Activated T-helper 1 cell treated with anti-CD3 and anti-CD28 coated beads, Interleukin-12 subunit alpha, Interleukin-12 subunit beta, Interleukin-2, Interleukin-4 antibody, amounts not matched to agents 30 ng/mL and 10 ng/mL and 1 ng/mL, durations not matched to agents 14 hours and 24 hours and 36 hours (primary cell): Measurements from ENCODE around the gene RTKN2. TPM values are rescaled to one million over a fixed set of nuclear protein-coding genes. Genes with fewer than 3 reads are reported as not detected.

Source experiments
- DNase-seq: peaks from one replicate; pipeline ENCODE4 v3.0.0; 2021; ENCODE audit warnings: low spot score
- H3K27ac Mint-ChIP-seq: one replicate; pipeline ENCODE4 v1.8.0; 2021; ENCODE audit warnings: mild to moderate bottlenecking, mixed read lengths
- H3K27me3 Mint-ChIP-seq: one replicate; pipeline ENCODE4 v1.8.0; 2022; ENCODE audit warnings: mild to moderate bottlenecking, moderate library complexity, mixed read lengths; ENCODE audit not compliant: insufficient read depth
- H3K36me3 Mint-ChIP-seq: one replicate; pipeline ENCODE4 v1.8.0; 2021; ENCODE audit warnings: low read depth, mixed read lengths
- H3K4me1 Mint-ChIP-seq: one replicate; pipeline ENCODE4 v1.8.0; 2021; ENCODE audit warnings: low read depth, mixed read lengths
- H3K4me3 Mint-ChIP-seq: one replicate; pipeline ENCODE4 v1.8.0; 2021; ENCODE audit warnings: mild to moderate bottlenecking, moderate library complexity, mixed read lengths
- H3K9me3 Mint-ChIP-seq: one replicate; pipeline ENCODE4 v1.8.0; 2021; ENCODE audit warnings: mixed read lengths
- intact Hi-C: fragments of 100-400 bp; cut with micrococcal nuclease; formaldehyde crosslinking; loops from one replicate; pipeline ENCODE4 v1.15.1; 2024
- total RNA-seq: library from RNA; stranded (reverse); gene quantifications from 2 replicates; pipeline ENCODE4 v1.2.3, GENCODE V29; 2022

The RTKN2 gene
- total RNA-seq, 1 donor from 2014 or later, result 3.0 TPM

DNA sequence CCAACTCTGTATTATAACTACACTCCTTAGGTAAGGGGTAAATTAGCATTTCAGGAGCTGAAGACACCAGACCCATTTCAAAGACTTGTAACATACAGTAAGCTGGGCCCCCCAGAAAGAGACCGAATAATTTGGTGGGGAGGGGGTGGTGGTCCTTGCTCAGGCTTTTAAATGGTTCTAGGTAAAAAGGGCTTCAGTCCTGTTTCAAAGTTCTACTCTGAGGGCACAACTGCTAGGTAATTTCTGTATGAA, 73.0 kb downstream of the RTKN2 start:
- intact Hi-C loops, result no loop called here
- no peak overlapping the region for H3K4me3 Mint-ChIP-seq
- no peak overlapping the region for H3K27ac Mint-ChIP-seq

GRCh38 chr10:62194924-62195674, 73.5 kb downstream of the RTKN2 start:
- peaks cover 14% of the 10 kb centered on the region for H3K36me3 Mint-ChIP-seq
- H3K27ac Mint-ChIP-seq, result no peak overlapping the region
- no peaks in the 10 kb centered on the region for H3K9me3 Mint-ChIP-seq
- H3K27me3 Mint-ChIP-seq, result no peaks in the 10 kb centered on the region
- no peak for DNase-seq
- no peak overlapping the region for H3K4me3 Mint-ChIP-seq
- intact Hi-C loops, result no loop called here
- peaks cover 30% of the 10 kb centered on the region for H3K4me1 Mint-ChIP-seq

More for the DNA sequence above, 73.0 kb downstream of the RTKN2 start:
- H3K27me3 Mint-ChIP-seq, result no peaks in the 10 kb centered on the region
- no peaks in the 10 kb centered on the region for H3K9me3 Mint-ChIP-seq
- peaks cover 30% of the 10 kb centered on the region for H3K4me1 Mint-ChIP-seq
- no peak for DNase-seq
- H3K36me3 Mint-ChIP-seq, result peaks cover 14% of the 10 kb centered on the region

DNA sequence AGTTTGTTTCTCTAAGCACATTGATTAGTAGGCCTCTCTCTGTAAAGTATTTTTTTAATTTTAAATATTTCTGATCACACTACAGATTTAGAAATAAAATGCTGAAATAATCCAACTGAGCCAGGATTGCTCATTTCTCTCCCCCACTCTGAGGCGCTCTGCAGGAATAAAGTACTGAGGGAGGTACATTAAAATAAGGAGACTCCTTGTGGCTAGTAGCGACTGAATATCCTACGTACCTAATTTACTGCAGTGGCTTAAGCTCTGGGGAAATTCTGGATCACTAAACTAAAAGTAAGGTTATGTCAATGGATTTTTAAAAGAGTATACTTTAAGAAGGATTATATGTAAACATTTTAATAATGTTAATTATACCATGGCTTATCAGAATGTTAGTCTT, 75.2 kb downstream of the RTKN2 start:
- Mint-ChIP-seq H3K27ac (no peak overlapping the region), H3K27me3 (no peaks in the 10 kb centered on the region), H3K36me3 (peaks cover 17% of the 10 kb centered on the region), H3K4me3 (no peak overlapping the region), H3K4me1 (peaks cover 18% of the 10 kb centered on the region), H3K9me3 (peaks cover 4% of the 10 kb centered on the region)
- intact Hi-C loops, result no loop called here
- no peak for DNase-seq

GRCh38 chr10:62189131-62189530, 79.5 kb downstream of the RTKN2 start:
- no peak overlapping the region for H3K4me3 Mint-ChIP-seq
- H3K27ac Mint-ChIP-seq, result no peak overlapping the region
- H3K27me3 Mint-ChIP-seq, result no peaks in the 10 kb centered on the region
- no peak for DNase-seq
- H3K36me3 Mint-ChIP-seq, result peaks cover 20% of the 10 kb centered on the region
- peaks cover 49% of the 10 kb centered on the region for H3K4me1 Mint-ChIP-seq
- H3K9me3 Mint-ChIP-seq, result peaks cover 8% of the 10 kb centered on the region
- intact Hi-C loops, result loop anchor here (5.0 kb wide), 2 partner anchors 407 to 668 kb away; no protein-coding TSS in a partner anchor

DNA sequence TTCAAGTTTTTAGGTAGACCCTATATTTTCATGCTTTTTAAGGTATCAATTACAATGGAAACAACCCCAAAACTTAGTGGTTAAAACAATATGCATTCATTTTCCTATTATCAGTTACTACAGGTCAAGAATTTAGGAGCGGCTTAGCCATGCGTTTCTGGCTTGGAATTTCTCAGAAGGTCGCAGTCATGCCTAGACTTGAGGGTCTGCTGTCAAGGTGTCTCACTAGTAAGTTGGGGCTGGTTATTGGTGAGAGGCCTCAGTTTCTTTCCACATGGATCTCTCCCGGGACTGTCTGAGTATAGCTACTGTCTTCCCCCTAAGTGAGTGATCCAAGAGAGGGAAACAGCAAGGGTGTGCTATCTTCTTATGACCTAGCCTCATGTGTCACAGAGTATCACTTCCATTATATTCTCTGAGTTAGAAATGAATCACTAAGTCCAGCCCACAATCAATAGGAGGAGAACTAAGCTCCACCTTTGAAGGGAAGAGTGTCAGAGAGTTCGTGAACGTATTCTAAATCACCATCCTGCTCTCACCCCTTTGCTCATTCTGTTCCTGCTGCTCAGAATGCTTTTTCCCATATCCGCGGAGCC, 80.5 kb downstream of the RTKN2 start:
- Mint-ChIP-seq H3K27me3 (no peaks in the 10 kb centered on the region), H3K4me3 (no peak overlapping the region), H3K9me3 (peaks cover 8% of the 10 kb centered on the region), H3K27ac (peak overlapping the region; percentile 92), H3K36me3 (peaks cover 20% of the 10 kb centered on the region), H3K4me1 (peaks cover 59% of the 10 kb centered on the region)
- intact Hi-C loops, result loop anchor here (5.0 kb wide), 2 partner anchors 406 to 669 kb away; no protein-coding TSS in a partner anchor
- DNase-seq, result no peak

- H3K4me3 Mint-ChIP-seq, result no peak overlapping the region
- H3K9me3 Mint-ChIP-seq, result peaks cover 9% of the 10 kb centered on the region
- intact Hi-C loops, result loop anchor here (1.0 to 5.0 kb wide), 7 partner anchors 12 to 670 kb away; partner anchors contain the start of gene EGR2
- no peak for DNase-seq
- H3K4me1 Mint-ChIP-seq, result peaks cover 65% of the 10 kb centered on the region
- H3K27me3 Mint-ChIP-seq, result no peaks in the 10 kb centered on the region
- H3K27ac Mint-ChIP-seq, result peak overlapping the region; percentile 92
- peaks cover 17% of the 10 kb centered on the region for H3K36me3 Mint-ChIP-seq
Observed at GRCh38 chr10:62186999-62187675, 81.5 kb downstream of the RTKN2 start.

DNA sequence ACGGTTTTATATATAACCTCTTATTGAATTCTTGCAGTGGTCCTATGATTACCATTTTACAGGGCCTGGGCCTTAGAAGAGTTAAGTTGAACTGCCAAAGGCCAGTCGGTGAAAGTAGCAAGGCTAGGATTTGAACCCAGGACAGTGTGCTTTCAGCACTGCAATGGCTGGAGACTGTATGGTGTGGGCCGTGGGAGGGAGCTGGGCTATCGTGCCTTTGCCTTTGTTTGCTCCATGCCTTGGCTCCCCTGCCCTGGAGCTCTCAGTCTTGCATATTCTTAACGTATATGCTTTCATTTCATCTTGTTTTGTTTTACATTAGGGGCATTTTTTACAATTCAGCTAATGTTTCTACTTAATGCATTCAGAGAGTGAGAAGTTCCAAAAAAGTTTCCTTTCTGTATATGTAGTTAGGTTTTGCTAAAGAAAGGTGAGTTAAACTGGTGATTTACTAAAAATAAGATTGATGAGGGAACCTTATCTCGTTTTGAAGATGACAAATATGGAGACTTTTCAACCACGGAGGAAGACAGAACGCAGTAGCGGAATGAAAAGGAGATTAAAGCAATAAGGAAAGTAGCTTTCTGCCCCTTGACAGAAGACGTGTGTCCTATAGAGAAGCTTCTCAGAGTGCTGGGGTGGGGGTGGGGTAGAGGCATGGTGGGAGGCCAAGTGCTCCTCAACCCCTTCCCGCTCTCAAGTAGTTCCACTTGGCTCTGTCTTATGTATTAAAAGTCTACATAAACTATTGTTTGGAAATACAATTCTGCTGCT, 82.5 kb downstream of the RTKN2 start:
- no peaks in the 10 kb centered on the region for H3K27me3 Mint-ChIP-seq

DNA sequence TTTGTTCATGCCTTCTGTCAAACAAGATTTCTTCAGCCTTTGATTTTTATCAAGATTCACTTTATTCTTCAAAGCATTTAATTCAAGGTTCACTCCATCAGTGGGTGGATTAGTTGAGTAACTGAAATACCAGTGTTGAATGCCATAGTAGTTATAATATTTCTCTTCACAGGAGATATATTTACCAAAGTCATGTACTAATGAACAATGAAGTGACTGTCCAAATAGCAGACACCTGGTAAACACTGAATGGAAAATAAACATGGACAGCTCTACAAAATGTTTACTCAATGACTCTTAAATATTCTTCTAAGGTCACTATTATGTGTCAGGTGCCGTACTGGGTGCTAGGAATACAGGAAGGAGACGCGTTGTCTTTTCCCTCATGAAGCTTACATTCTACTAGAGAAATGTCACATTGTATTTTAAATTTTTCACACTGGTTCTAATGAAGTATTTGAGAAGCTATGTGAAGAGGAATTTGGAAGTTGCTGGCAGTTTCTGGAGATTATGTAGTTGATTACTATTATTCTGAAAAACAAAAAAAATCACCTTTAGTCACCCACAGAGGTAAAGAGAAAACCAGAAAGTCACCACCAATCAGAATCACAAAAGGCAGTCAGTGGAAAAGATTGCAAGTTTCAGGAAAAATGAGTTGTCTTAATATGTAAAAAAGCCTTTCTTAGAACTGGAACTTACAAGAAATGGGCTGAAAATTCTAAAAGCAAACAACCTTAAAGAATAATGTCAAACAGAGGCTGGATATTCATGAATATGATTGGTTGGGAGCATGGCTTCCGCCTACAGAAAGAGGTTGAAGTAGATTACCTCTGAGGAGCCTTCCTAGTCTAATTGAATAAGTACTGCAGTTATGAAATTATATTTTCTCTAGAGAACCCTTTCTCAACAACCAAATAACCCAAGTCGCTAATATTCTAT, 84.5 kb downstream of the RTKN2 start:
- DNase-seq, result no peak
- intact Hi-C loops, result loop anchor here (1.0 to 5.0 kb wide), 14 partner anchors 15 to 1456 kb away; no protein-coding TSS in a partner anchor
- H3K4me1 Mint-ChIP-seq, result peaks cover 84% of the 10 kb centered on the region
- H3K36me3 Mint-ChIP-seq, result peaks cover 23% of the 10 kb centered on the region
- peaks cover 24% of the 10 kb centered on the region for H3K9me3 Mint-ChIP-seq
- H3K4me3 Mint-ChIP-seq, result peak overlapping the region; percentile 5
- no peaks in the 10 kb centered on the region for H3K27me3 Mint-ChIP-seq
- peak overlapping the region; percentile 92 for H3K27ac Mint-ChIP-seq

More for the DNA sequence above, 82.5 kb downstream of the RTKN2 start:
- Mint-ChIP-seq H3K27ac (peak overlapping the region; percentile 92), H3K4me3 (peak overlapping the region; percentile 59), H3K4me1 (peaks cover 75% of the 10 kb centered on the region), H3K9me3 (peaks cover 17% of the 10 kb centered on the region), H3K36me3 (peaks cover 21% of the 10 kb centered on the region)
- DNase-seq, result no peak
- intact Hi-C loops, result loop anchor here (1.0 to 5.0 kb wide), 7 partner anchors 13 to 671 kb away; partner anchors contain the start of gene EGR2

DNA sequence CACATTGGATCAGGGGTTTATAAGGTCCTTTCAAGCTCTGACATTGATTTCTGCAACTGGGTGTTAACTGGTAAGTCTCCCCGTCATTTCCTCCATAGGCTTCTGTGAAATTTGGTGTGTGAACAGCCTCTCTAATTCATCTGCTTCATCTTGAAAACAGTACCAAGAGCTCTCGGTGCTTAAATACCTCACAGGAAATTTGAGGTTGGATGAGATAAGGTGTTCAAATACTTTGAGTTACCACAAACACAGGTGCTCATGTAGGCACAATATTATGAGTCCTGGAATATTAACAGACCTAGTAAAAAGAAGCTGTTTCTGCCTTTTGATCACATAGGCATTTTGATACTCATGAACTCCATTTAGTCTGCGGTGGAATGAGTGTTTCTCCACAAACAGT, 85.2 kb downstream of the RTKN2 start:
- peak overlapping the region; percentile 92 for H3K27ac Mint-ChIP-seq
- no peaks in the 10 kb centered on the region for H3K27me3 Mint-ChIP-seq
- peak overlapping the region; percentile 5 for H3K4me3 Mint-ChIP-seq
- H3K9me3 Mint-ChIP-seq, result peaks cover 28% of the 10 kb centered on the region
- intact Hi-C loops, result loop anchor here (1.0 to 5.0 kb wide), 13 partner anchors 15 to 1455 kb away; no protein-coding TSS in a partner anchor
- peaks cover 88% of the 10 kb centered on the region for H3K4me1 Mint-ChIP-seq
- H3K36me3 Mint-ChIP-seq, result peaks cover 28% of the 10 kb centered on the region
- peak; percentile 61 for DNase-seq

GRCh38 chr10:62182595-62182994, 86.0 kb downstream of the RTKN2 start:
- Mint-ChIP-seq H3K36me3 (peaks cover 30% of the 10 kb centered on the region), H3K27me3 (no peaks in the 10 kb centered on the region), H3K9me3 (peaks cover 31% of the 10 kb centered on the region), H3K4me3 (no peak overlapping the region), H3K27ac (peak overlapping the region; percentile 91), H3K4me1 (peaks cover 85% of the 10 kb centered on the region)
- DNase-seq, result no peak
- intact Hi-C loops, result loop anchor here (1.0 to 5.0 kb wide), 7 partner anchors 16 to 815 kb away; no protein-coding TSS in a partner anchor

GRCh38 chr10:62182171-62182570, 86.5 kb downstream of the RTKN2 start:
- Mint-ChIP-seq H3K27ac (peak overlapping the region; percentile 91), H3K4me3 (peak overlapping the region; percentile 21), H3K36me3 (peaks cover 30% of the 10 kb centered on the region), H3K27me3 (no peaks in the 10 kb centered on the region), H3K4me1 (peaks cover 85% of the 10 kb centered on the region), H3K9me3 (peaks cover 35% of the 10 kb centered on the region)
- intact Hi-C loops, result loop anchor here (1.0 to 5.0 kb wide), 7 partner anchors 17 to 815 kb away; no protein-coding TSS in a partner anchor
- no peak for DNase-seq
